ENCODE results near the gene NTHL1. TPM values are rescaled to one million over a fixed set of nuclear protein-coding genes. Genes with fewer than 3 reads are reported as not detected.

NTHL1 gene
- total and polyA plus RNA-seq, 2 of the 13 experiments (the other 11 are each of a cell fraction or from before 2014, with no cell fraction given): 47.5 to 64.9 TPM

GRCh38 chr16:2016407-2016922 lies 31.2 kb downstream of the NTHL1 start (continued):
- TF ChIP-seq ZNF562 (CRISPR knock-in tag; IDR thresholded peaks at IDR 0.05; ENCODE audit: borderline replicate concordance): no peak
- TF ChIP-seq RFX5 (IDR thresholded peaks at IDR 0.05; ENCODE audit: low read depth, low read length): no peak
- TF ChIP-seq CEBPG (CRISPR knock-in tag; IDR thresholded peaks at IDR 0.05): peak; percentile 88
- TF ChIP-seq HIC2 (CRISPR knock-in tag; IDR thresholded peaks at IDR 0.05; ENCODE audit: low read depth): peak; percentile 52; the same call in 1 of the 2 replicates
- TF ChIP-seq ZFYVE20 (CRISPR knock-in tag; IDR thresholded peaks at IDR 0.05; ENCODE audit: borderline replicate concordance, low read depth): no peak
- no peak for TF ChIP-seq AKNA (CRISPR knock-in tag; IDR thresholded peaks at IDR 0.05; ENCODE audit: borderline replicate concordance)
- peak; percentile 26; the same call in 1 of the 2 replicates for TF ChIP-seq TFAP4 (IDR thresholded peaks at IDR 0.05; ENCODE audit: borderline replicate concordance, low read depth)
- peak; percentile 78 for TF ChIP-seq GATAD2A (CRISPR knock-in tag; IDR thresholded peaks at IDR 0.05)
- no peak for TF ChIP-seq ZNF790 (CRISPR knock-in tag; IDR thresholded peaks at IDR 0.05; ENCODE audit: borderline replicate concordance)
- no peak for TF ChIP-seq SP1 (IDR thresholded peaks at IDR 0.05)
- 0 out of 2 replicates have a peak, but pooled peaks have one; percentile 12 for TF ChIP-seq SP1 (CRISPR knock-in tag; IDR thresholded peaks at IDR 0.05)
- no peak for TF ChIP-seq TEAD3 (CRISPR knock-in tag; optimal IDR thresholded peaks at IDR 0.05; ENCODE audit: borderline replicate concordance)
- peak; percentile 71; the same call in 1 of the 2 replicates for TF ChIP-seq ZBTB7B (CRISPR knock-in tag; IDR thresholded peaks at IDR 0.05)
- TF ChIP-seq CERS6 (CRISPR knock-in tag; IDR thresholded peaks at IDR 0.05): no peak
- 0 out of 2 replicates have a peak, but pooled peaks have one; percentile 36 for TF ChIP-seq FOSL2 (CRISPR knock-in tag; IDR thresholded peaks at IDR 0.05)
- no peak for TF ChIP-seq ZNF883 (CRISPR knock-in tag; IDR thresholded peaks at IDR 0.05; ENCODE audit: not compliant biosample characterization)
- 0 out of 2 replicates have a peak, but pooled peaks have one; percentile 27 for TF ChIP-seq ZNF124 (CRISPR knock-in tag; IDR thresholded peaks at IDR 0.05)
- 0 out of 2 replicates have a peak, but pooled peaks have one; percentile 23 for TF ChIP-seq MXD1 (CRISPR knock-in tag; IDR thresholded peaks at IDR 0.05)
- no peak for TF ChIP-seq SMAD9 (CRISPR knock-in tag; IDR thresholded peaks at IDR 0.05)
- TF ChIP-seq ZNF335 (CRISPR knock-in tag; IDR thresholded peaks at IDR 0.05): no peak
- TF ChIP-seq ZNF564 (CRISPR knock-in tag; IDR thresholded peaks at IDR 0.05): no peak
- TF ChIP-seq PTBP1 (IDR thresholded peaks at IDR 0.05; ENCODE audit: low read depth, low read length, poor library complexity, severe bottlenecking): no peak
